A172 (cell line): ENCODE data around the gene HMCN2. TPM values are rescaled to one million over a fixed set of nuclear protein-coding genes. Genes with fewer than 3 reads are reported as not detected.

ENCODE experiments used
- DNase-seq: peaks from one replicate; pipeline ENCODE4 v3.0.0-alpha.2; 2015; ENCODE audit warnings: low spot score
- total RNA-seq: library from RNA; depleted of rRNA; stranded (reverse); fragments of >200 nt; shearing (Covaris generic); gene quantifications from 2 replicates; pipeline ENCODE4 v1.2.3, GENCODE V29; 2014

HMCN2 gene
- total RNA-seq, 1 experiment from 2014 or later = 0.02 TPM

- peak; percentile 65 for DNase-seq
These were observed 186.2 kb downstream of the HMCN2 start for GRCh38 chr9:130451509-130452388.

GRCh38 chr9:130452835-130453234, 187.3 kb downstream of the HMCN2 start:
- DNase-seq = no peak

GRCh38 chr9:130453487-130453886, 187.9 kb downstream of the HMCN2 start:
- DNase-seq = peak; percentile 38

GRCh38 chr9:130454096-130454811, 188.7 kb downstream of the HMCN2 start:
- DNase-seq = no peak

- no peak for DNase-seq
These were observed 189.3 kb downstream of the HMCN2 start for GRCh38 chr9:130454812-130455325.

GRCh38 chr9:130458027-130458803, 192.7 kb downstream of the HMCN2 start:
- no peak for DNase-seq

GRCh38 chr9:130458804-130459067, 193.2 kb downstream of the HMCN2 start:
- DNase-seq = no peak

GRCh38 chr9:130459151-130459550, 193.6 kb downstream of the HMCN2 start:
- no peak for DNase-seq

- DNase-seq = no peak
These were observed 194.5 kb downstream of the HMCN2 start for GRCh38 chr9:130459941-130460669.

- DNase-seq = no peak
These were observed 195.7 kb downstream of the HMCN2 start for GRCh38 chr9:130461218-130461630.

GRCh38 chr9:130461731-130462130, 196.2 kb downstream of the HMCN2 start:
- DNase-seq = no peak

GRCh38 chr9:130462685-130463540, 197.4 kb downstream of the HMCN2 start:
- no peak for DNase-seq

- DNase-seq = no peak
These were observed 198.5 kb downstream of the HMCN2 start for GRCh38 chr9:130463763-130464745.

DNA sequence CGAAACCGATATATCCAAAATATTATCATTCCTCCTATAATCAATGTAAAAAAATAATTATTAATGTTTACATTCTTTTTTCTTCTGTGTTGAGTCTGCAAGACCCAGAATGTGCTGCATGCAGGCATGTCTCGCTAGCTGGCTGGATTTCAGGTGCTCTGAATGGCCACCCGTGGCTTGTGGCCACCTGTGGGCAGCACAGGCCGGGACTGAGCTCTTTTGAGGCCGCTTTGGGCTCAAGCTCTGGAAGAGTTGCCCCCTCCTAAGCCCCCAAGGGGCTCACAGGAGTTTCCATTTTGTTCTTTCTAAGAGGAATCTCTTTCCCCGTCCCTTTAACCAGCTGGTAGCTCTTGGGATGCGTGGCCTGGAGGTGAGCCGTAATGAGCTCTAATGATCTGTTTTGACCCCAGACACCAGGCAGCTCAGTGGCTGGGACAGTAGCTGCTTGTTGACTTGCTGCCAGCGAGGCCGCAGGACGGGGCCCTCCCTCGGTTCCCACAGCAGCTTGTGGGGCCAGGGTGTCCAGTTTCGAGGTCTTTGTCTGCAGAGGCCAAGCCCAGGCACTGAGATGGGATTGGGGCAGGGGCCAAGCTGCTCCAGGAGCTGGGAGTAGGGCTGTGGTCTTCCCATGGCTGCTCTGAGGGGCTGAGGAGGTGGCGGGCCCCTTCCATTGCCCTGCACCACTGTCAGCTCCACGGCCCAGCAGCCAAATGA, 200.0 kb downstream of the HMCN2 start:
- DNase-seq = no peak

GRCh38 chr9:130466537-130467217, 201.1 kb downstream of the HMCN2 start:
- DNase-seq = no peak

DNA sequence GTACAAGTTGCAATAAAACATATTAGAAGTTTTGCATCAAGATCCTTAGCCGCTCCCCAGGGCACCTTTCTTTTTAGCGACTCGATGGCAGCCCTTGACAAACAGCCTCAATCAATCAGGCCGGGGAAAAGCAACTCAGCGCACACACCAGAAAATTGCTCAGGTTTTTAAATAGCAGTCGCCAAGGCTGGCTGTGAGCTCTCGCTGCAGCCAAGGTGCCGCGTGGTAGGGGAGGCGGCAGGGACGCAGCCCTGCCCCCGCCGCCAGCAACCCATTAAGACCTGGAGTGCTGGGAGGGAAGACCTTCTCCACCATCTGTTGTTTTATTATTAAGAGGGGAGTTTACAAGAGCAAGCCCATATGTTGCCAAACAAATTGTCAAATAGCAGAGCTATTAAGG, 201.8 kb downstream of the HMCN2 start:
- DNase-seq = no peak

- no peak for DNase-seq
These were observed 203.0 kb downstream of the HMCN2 start for GRCh38 chr9:130468566-130468965.

GRCh38 chr9:130470269-130470668, 204.7 kb downstream of the HMCN2 start:
- DNase-seq = no peak
